Bronchial epithelial cell (primary cell): ENCODE data around the gene MDK. TPM values are rescaled to one million over a fixed set of nuclear protein-coding genes. Genes with fewer than 3 reads are reported as not detected.
A peak's percentile ranks its signal among the peaks of the same experiment; 100 is the strongest.

Experiments used
- DNase-seq: peaks from one replicate; pipeline ENCODE4 v3.0.0-alpha.2; 2010; ENCODE audit warnings: low read depth
- FAIRE-seq: peaks from 2 replicates; lab custom pipeline; 2011; peaks lifted over from hg19 to GRCh38; lab: Jason Lieb, UNC
- H3K27me3 ChIP-seq: 2 replicates; pipeline ENCODE4 v1.5.1; 2011; ENCODE audit warnings: low read length; ENCODE audit not compliant: control insufficient read depth, insufficient read depth
- H3K36me3 ChIP-seq: 2 replicates; pipeline ENCODE4 v1.5.1; 2011; ENCODE audit warnings: low read length; ENCODE audit not compliant: control insufficient read depth, insufficient read depth
- H3K4me3 ChIP-seq: 2 replicates; pipeline ENCODE4 v1.5.1; 2011; ENCODE audit warnings: mild to moderate bottlenecking, low read depth, low read length, control low read depth
- CTCF ChIP-seq: IDR thresholded peaks from 2 replicates; pipeline ENCODE4 v1.5.1; 2011; ENCODE audit warnings: mild to moderate bottlenecking, moderate library complexity, low read length, control low read depth, inconsistent platforms; ENCODE audit not compliant: insufficient read depth, severe bottlenecking
- total RNA-seq: library from RNA; depleted of rRNA; stranded (reverse); fragments of >200 nt; gene quantifications from 2 replicates; pipeline ENCODE4 v1.2.1, GENCODE V29; 2014

Gene MDK
- total RNA-seq, 1 donor from 2014 or later = 11.6 TPM

GRCh38 chr11:46338988-46339666, 42.3 kb upstream of the MDK start:
- DNase-seq (no peak), FAIRE-seq (no peak)
- no peak overlapping the region for H3K4me3 ChIP-seq
- TF ChIP-seq CTCF = no peak
- H3K27me3 ChIP-seq = no peaks in the 10 kb centered on the region
- no peaks in the 10 kb centered on the region for H3K36me3 ChIP-seq

- no peak for DNase-seq
- no peaks in the 10 kb centered on the region for H3K36me3 ChIP-seq
- no peak for TF ChIP-seq CTCF
- H3K4me3 ChIP-seq = no peak overlapping the region
- H3K27me3 ChIP-seq = no peaks in the 10 kb centered on the region
- no peak for FAIRE-seq
These were observed 41.7 kb upstream of the MDK start for GRCh38 chr11:46339816-46340215.

- Histone ChIP-seq H3K4me3 (no peak overlapping the region), H3K27me3 (no peaks in the 10 kb centered on the region), H3K36me3 (no peaks in the 10 kb centered on the region)
- TF ChIP-seq CTCF = no peak
- no peak for DNase-seq
- no peak for FAIRE-seq
These were observed 40.0 kb upstream of the MDK start for GRCh38 chr11:46341454-46341853.

GRCh38 chr11:46342239-46342638, 39.2 kb upstream of the MDK start:
- FAIRE-seq (no peak), DNase-seq (no peak)
- no peak for TF ChIP-seq CTCF
- H3K4me3 ChIP-seq = no peak overlapping the region
- H3K27me3 ChIP-seq = no peaks in the 10 kb centered on the region
- no peaks in the 10 kb centered on the region for H3K36me3 ChIP-seq

- H3K36me3 ChIP-seq = peaks cover under 1% of the 10 kb centered on the region
- TF ChIP-seq CTCF = no peak
- FAIRE-seq (no peak), DNase-seq (peak; percentile 39)
- H3K4me3 ChIP-seq = no peak overlapping the region
- no peaks in the 10 kb centered on the region for H3K27me3 ChIP-seq
These were observed 37.9 kb upstream of the MDK start for GRCh38 chr11:46343520-46343919.

GRCh38 chr11:46345131-46345597, 36.3 kb upstream of the MDK start:
- FAIRE-seq = no peak
- H3K4me3 ChIP-seq = peak overlapping the region; percentile 41

More at GRCh38 chr11:46345131-46345597, 36.3 kb upstream of the MDK start:
- TF ChIP-seq CTCF = peak; percentile 47
- DNase-seq = peak; percentile 88
- Histone ChIP-seq H3K27me3 (no peaks in the 10 kb centered on the region), H3K36me3 (peaks cover 1% of the 10 kb centered on the region)
